K562 (cell line): Measurements from ENCODE around the gene PUM1. TPM values are rescaled to one million over a fixed set of nuclear protein-coding genes. Genes with fewer than 3 reads are reported as not detected.
A peak's percentile ranks its signal among the peaks of the same experiment; 100 is the strongest.

Experiments used
- CBFA2T2 ChIP-seq: fragments of 450-650 bp; conservative IDR thresholded peaks from 2 replicates; pipeline ENCODE4 v1.6.1; 2017; ENCODE audit warnings: mild to moderate bottlenecking
- DIDO1 ChIP-seq: fragments of 450-650 bp; IDR thresholded peaks from 2 replicates; pipeline ENCODE4 v1.6.1; 2016; ENCODE audit warnings: low read depth, missing biosample characterization, missing genetic modification characterization
- E2F8 ChIP-seq: fragments of 450-650 bp; IDR thresholded peaks from 2 replicates; pipeline ENCODE4 v1.7.1; 2018; ENCODE audit warnings: mild to moderate bottlenecking, low read depth; ENCODE audit not compliant: partially characterized antibody
- HEY1 ChIP-seq: fragments of 250-450 bp; sonication (Bioruptor Pico); IDR thresholded peaks from 2 replicates; pipeline ENCODE4 v1.5.0; 2020; ENCODE audit warnings: mild to moderate bottlenecking, moderate library complexity, borderline replicate concordance
- JUN ChIP-seq, 2 experiments: sonication (generic) in 1 of 2; formaldehyde crosslinking in 1 of 2; IDR thresholded peaks; 2 replicates each; pipeline versions ENCODE4 v1.6.1 to v1.8.0; 2012 to 2022; ENCODE audit warnings: borderline replicate concordance in 2 of 2, mild to moderate bottlenecking in 2 of 2, improper control_type of control experiment in 1 of 2, low read depth in 1 of 2, low read length in 1 of 2, missing genetic modification reagents in 1 of 2
- KLF16 ChIP-seq: IDR thresholded peaks from 2 replicates; pipeline ENCODE4 v1.6.1; 2016; ENCODE audit warnings: antibody characterized with exemption
- LARP7 ChIP-seq: fragments of 450-650 bp; IDR thresholded peaks from 2 replicates; pipeline ENCODE4 v1.6.1; 2016
- MBD2 ChIP-seq: sonication (generic); IDR thresholded peaks from 2 replicates; pipeline ENCODE4 v1.6.1; 2016; ENCODE audit warnings: low read depth, borderline replicate concordance
- NR0B1 ChIP-seq: fragments of 450-650 bp; IDR thresholded peaks from one replicate; pipeline ENCODE4 v1.6.1; 2018; ENCODE audit warnings: mild to moderate bottlenecking, moderate library complexity; ENCODE audit not compliant: partially characterized antibody
- RBM34 ChIP-seq: fragments of 200-400 bp; formaldehyde crosslinking; IDR thresholded peaks from 2 replicates; pipeline ENCODE4 v1.6.1; 2018; ENCODE audit warnings: low read length, borderline replicate concordance; ENCODE audit not compliant: insufficient read depth
- SRSF1 ChIP-seq: fragments of 200-400 bp; formaldehyde crosslinking; IDR thresholded peaks from 2 replicates; pipeline ENCODE4 v1.6.1; 2017; ENCODE audit warnings: mild to moderate bottlenecking, low read depth, low read length, moderate library complexity
- SRSF3 ChIP-seq: fragments of 200-400 bp; formaldehyde crosslinking; IDR thresholded peaks from 2 replicates; pipeline ENCODE4 v1.6.1; 2016; ENCODE audit warnings: mild to moderate bottlenecking, low read length, moderate library complexity; ENCODE audit not compliant: insufficient read depth
- SRSF7 ChIP-seq: fragments of 200-400 bp; formaldehyde crosslinking; optimal IDR thresholded peaks from 2 replicates; pipeline ENCODE3; 2017; ENCODE audit warnings: mild to moderate bottlenecking, low read depth, low read length
- TAF7 ChIP-seq: fragments of 450-650 bp; IDR thresholded peaks from 2 replicates; pipeline ENCODE4 v1.6.1; 2016; ENCODE audit warnings: missing genetic modification characterization, missing compliant biosample characterization
- TAL1 ChIP-seq: fragments of 450-650 bp; IDR thresholded peaks from 2 replicates; pipeline ENCODE4 v1.6.1; 2016; ENCODE audit warnings: mild to moderate bottlenecking
- polyA plus RNA-seq, 8 experiments: library from polyadenylated mRNA; depleted of rRNA in 4 of 8; stranded (reverse) in 5 of 8; unstranded in 3 of 8; fragments of >200 nt; fragmentation: Nextera tagmentation in 2 of 8; fragmentation: Illumina TruSeq in 1 of 8; extraction: Ambion mirVana in 2 of 8; extraction: Trizol in 1 of 8; gene quantifications; 2 replicates each; pipeline versions ENCODE4 v1.2.1 to v1.2.3, GENCODE V29; 2011 to 2014; ENCODE audit warnings: inconsistent platforms in 1 of 8, missing spikeins in 1 of 8
- total RNA-seq, 7 experiments: library from RNA; depleted of rRNA in 6 of 7; stranded (reverse); fragments of >200 nt in 6 of 7; fragmentation: Illumina TruSeq in 2 of 7; extraction: Trizol in 2 of 7; gene quantifications; 2 replicates each; pipeline versions ENCODE4 v1.2.1 to v1.2.3, GENCODE V29; 2011 to 2021; ENCODE audit warnings: low replicate concordance in 1 of 7
- TF ChIP-seq, protein P1 (sequence below): fragments of 450-650 bp; formaldehyde crosslinking; IDR thresholded peaks from 2 replicates; pipeline ENCODE4 v1.4.0; 2020; ENCODE audit warnings: mild to moderate bottlenecking, moderate library complexity
- TF ChIP-seq, protein P2 (sequence below): fragments of 450-650 bp; IDR thresholded peaks from 2 replicates; pipeline ENCODE4 v1.6.1; 2016
- TF ChIP-seq, protein P3 (sequence below): fragments of 250-450 bp; sonication (Bioruptor Pico); IDR thresholded peaks from 2 replicates; pipeline ENCODE4 v1.8.0; 2021; ENCODE audit warnings: moderate library complexity, mild to moderate bottlenecking, inconsistent platforms
- TF ChIP-seq, protein P4 (sequence below): IDR thresholded peaks from 2 replicates; pipeline ENCODE4 v1.6.1; 2014; ENCODE audit warnings: antibody characterized with exemption

Gene PUM1
- total and polyA plus RNA-seq, 9 of the 15 experiments (the other 6 are each of a cell fraction or from before 2014, with no cell fraction given): 37.7 to 104 (median 55.7) TPM

GRCh38 chr1:30919025-30919881, 146.3 kb downstream of the PUM1 start (continued):
- no peak for TF ChIP-seq SRSF7
- peak; percentile 81 for TF ChIP-seq CBFA2T2
- no peak for TF ChIP-seq SRSF1
- TF ChIP-seq LARP7: no peak
- TF ChIP-seq NR0B1: no peak
- TF ChIP-seq RBM34: no peak
- TF ChIP-seq DIDO1 (tag): peak; percentile 50; the same call in 1 of the 2 replicates
- TF ChIP-seq TAL1: peak; percentile 64
- TF ChIP-seq, protein P1, sequence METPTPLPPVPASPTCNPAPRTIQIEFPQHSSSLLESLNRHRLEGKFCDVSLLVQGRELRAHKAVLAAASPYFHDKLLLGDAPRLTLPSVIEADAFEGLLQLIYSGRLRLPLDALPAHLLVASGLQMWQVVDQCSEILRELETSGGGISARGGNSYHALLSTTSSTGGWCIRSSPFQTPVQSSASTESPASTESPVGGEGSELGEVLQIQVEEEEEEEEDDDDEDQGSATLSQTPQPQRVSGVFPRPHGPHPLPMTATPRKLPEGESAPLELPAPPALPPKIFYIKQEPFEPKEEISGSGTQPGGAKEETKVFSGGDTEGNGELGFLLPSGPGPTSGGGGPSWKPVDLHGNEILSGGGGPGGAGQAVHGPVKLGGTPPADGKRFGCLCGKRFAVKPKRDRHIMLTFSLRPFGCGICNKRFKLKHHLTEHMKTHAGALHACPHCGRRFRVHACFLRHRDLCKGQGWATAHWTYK (CRISPR knock-in tag): peak; percentile 35; the same call in 1 of the 2 replicates
- TF ChIP-seq TAF7 (tag): peak; percentile 71
- TF ChIP-seq HEY1 (CRISPR knock-in tag): 0 out of 2 replicates have a peak, but pooled peaks have one; percentile 29
- peak; percentile 79 for TF ChIP-seq E2F8
- no peak for TF ChIP-seq SRSF3
- TF ChIP-seq JUN (IDR thresholded peaks at IDR 0.05; ENCODE audit: borderline replicate concordance, low read depth, low read length): peak; percentile 96
- TF ChIP-seq JUN (CRISPR knock-in tag; IDR thresholded peaks at IDR 0.05; ENCODE audit: borderline replicate concordance): no peak
- TF ChIP-seq, protein P2, sequence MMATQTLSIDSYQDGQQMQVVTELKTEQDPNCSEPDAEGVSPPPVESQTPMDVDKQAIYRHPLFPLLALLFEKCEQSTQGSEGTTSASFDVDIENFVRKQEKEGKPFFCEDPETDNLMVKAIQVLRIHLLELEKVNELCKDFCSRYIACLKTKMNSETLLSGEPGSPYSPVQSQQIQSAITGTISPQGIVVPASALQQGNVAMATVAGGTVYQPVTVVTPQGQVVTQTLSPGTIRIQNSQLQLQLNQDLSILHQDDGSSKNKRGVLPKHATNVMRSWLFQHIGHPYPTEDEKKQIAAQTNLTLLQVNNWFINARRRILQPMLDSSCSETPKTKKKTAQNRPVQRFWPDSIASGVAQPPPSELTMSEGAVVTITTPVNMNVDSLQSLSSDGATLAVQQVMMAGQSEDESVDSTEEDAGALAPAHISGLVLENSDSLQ: peak; percentile 48
- TF ChIP-seq KLF16: peak; percentile 78
- TF ChIP-seq MBD2: 0 out of 2 replicates have a peak, but pooled peaks have one; percentile 41
- TF ChIP-seq, protein P3, sequence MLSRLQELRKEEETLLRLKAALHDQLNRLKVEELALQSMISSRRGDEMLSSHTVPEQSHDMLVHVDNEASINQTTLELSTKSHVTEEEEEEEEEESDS: no peak
- TF ChIP-seq, protein P4, sequence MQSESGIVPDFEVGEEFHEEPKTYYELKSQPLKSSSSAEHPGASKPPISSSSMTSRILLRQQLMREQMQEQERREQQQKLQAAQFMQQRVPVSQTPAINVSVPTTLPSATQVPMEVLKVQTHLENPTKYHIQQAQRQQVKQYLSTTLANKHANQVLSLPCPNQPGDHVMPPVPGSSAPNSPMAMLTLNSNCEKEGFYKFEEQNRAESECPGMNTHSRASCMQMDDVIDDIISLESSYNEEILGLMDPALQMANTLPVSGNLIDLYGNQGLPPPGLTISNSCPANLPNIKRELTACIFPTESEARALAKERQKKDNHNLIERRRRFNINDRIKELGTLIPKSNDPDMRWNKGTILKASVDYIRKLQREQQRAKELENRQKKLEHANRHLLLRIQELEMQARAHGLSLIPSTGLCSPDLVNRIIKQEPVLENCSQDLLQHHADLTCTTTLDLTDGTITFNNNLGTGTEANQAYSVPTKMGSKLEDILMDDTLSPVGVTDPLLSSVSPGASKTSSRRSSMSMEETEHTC: peak; percentile 94
